GM19193 (cell line): ENCODE results near the gene GAL3ST2.

Source experiments
- POLR2A ChIP-seq: IDR thresholded peaks from 4 replicates; pipeline ENCODE4 v1.6.1; 2011; ENCODE audit not compliant: insufficient read depth, insufficient read length; ENCODE audit errors: extremely low read depth

GAL3ST2 gene

GRCh38 chr2:241850544-241851324 lies 74.1 kb downstream of the GAL3ST2 start:
- no peak for TF ChIP-seq POLR2A

- no peak for TF ChIP-seq POLR2A
Observed at GRCh38 chr2:241851325-241852115, 74.9 kb downstream of the GAL3ST2 start.

GRCh38 chr2:241852116-241852980 lies 75.7 kb downstream of the GAL3ST2 start:
- TF ChIP-seq POLR2A = no peak

- TF ChIP-seq POLR2A = no peak
Observed at GRCh38 chr2:241852981-241853631, 76.5 kb downstream of the GAL3ST2 start.
